Suprapubic skin (tissue), 4 donors: ENCODE results near the gene NPAS3. TPM values are rescaled to one million over a fixed set of nuclear protein-coding genes. Genes with fewer than 3 reads are reported as not detected.

Source experiments
- DNase-seq, 2 donors: peaks; one replicate each; pipeline ENCODE4 v3.0.0-alpha.2; 2019; ENCODE audit warnings: low spot score in 2 of 2
- H3K27ac ChIP-seq: fragments of 200-600 bp; sonication (generic); one replicate; pipeline ENCODE4 v1.5.1; 2019
- H3K27me3 ChIP-seq: fragments of 200-600 bp; sonication (generic); one replicate; pipeline ENCODE4 v1.5.1; 2019
- H3K36me3 ChIP-seq: fragments of 200-600 bp; sonication (generic); one replicate; pipeline ENCODE4 v1.5.1; 2019
- H3K4me1 ChIP-seq: fragments of 200-600 bp; sonication (generic); one replicate; pipeline ENCODE4 v1.5.1; 2019
- H3K4me3 ChIP-seq: fragments of 200-600 bp; sonication (generic); one replicate; pipeline ENCODE4 v1.5.1; 2019; ENCODE audit warnings: mild to moderate bottlenecking
- H3K9me3 ChIP-seq: fragments of 200-600 bp; sonication (generic); one replicate; pipeline ENCODE4 v1.5.1; 2019
- CTCF ChIP-seq, 2 donors: fragments of 200-600 bp in 1 of 2; fragments of 450-650 bp in 1 of 2; sonication (generic) in 1 of 2; IDR thresholded peaks; one replicate each; pipeline ENCODE4 v1.5.1; 2016 to 2019; ENCODE audit warnings: antibody characterized with exemption in 2 of 2, mild to moderate bottlenecking in 1 of 2, moderate library complexity in 1 of 2
- EP300 ChIP-seq: sonication (generic); formaldehyde crosslinking; IDR thresholded peaks from one replicate; pipeline ENCODE4 v1.6.1; 2017; ENCODE audit warnings: antibody characterized with exemption
- POLR2A ChIP-seq, 2 donors: fragments of 450-650 bp; IDR thresholded peaks; one replicate each; pipeline ENCODE4 v1.6.1; 2017; ENCODE audit warnings: antibody characterized with exemption in 2 of 2, mild to moderate bottlenecking in 2 of 2, moderate library complexity in 2 of 2
- POLR2AphosphoS5 ChIP-seq, 3 donors: sonication (generic); formaldehyde crosslinking; IDR thresholded peaks; one replicate each; pipeline ENCODE4 v1.6.1; 2017; ENCODE audit warnings: antibody characterized with exemption in 3 of 3
- WGBS: methylation state at CpG from one replicate; pipeline ENCODE4 v1.1.5; 2018; 5-methylcytosine and 5-hydroxymethylcytosine counted together
- total RNA-seq, 4 donors: library from RNA; depleted of rRNA; stranded (reverse); fragments of >200 nt; gene quantifications; one replicate each; pipeline ENCODE4 v1.1.0, GENCODE V29; 2016

Gene NPAS3
- under 1 TPM in 3 of 4 donors, not detected in 1; 0.17 to 0.45 (median 0.29) TPM for total RNA-seq

GRCh38 chr14:32938719-32939253 is at the start of gene NPAS3:
Gene NPAS3, plus strand, starts transcription at chr14:32938879.
- H3K36me3 ChIP-seq: no peaks in the 10 kb centered on the region
- H3K9me3 ChIP-seq: no peaks in the 10 kb centered on the region
- H3K4me3 ChIP-seq: peak within 1 kb of the TSS; percentile 64
- no CpG with 5 or more reads among the region's 92 CpGs for WGBS
- peaks cover 27% of the 10 kb centered on the region for H3K4me1 ChIP-seq
- H3K27ac ChIP-seq: peak within 1 kb of the TSS; percentile 87
- H3K27me3 ChIP-seq: peaks cover 30% of the 10 kb centered on the region
- no peak for TF ChIP-seq CTCF (IDR thresholded peaks at IDR 0.05)
- TF ChIP-seq POLR2AphosphoS5 (IDR thresholded peaks at IDR 0.05): no peak
- TF ChIP-seq EP300: no peak
- no peak for TF ChIP-seq POLR2A (IDR thresholded peaks at IDR 0.05)
- DNase-seq: no peak

- TF ChIP-seq EP300 (no peak), POLR2A (IDR thresholded peaks at IDR 0.05) (no peak), CTCF (IDR thresholded peaks at IDR 0.05) (no peak), POLR2AphosphoS5 (IDR thresholded peaks at IDR 0.05) (no peak)
- Histone ChIP-seq H3K4me3 (peak overlapping the region; percentile 46), H3K4me1 (no peaks in the 10 kb centered on the region), H3K9me3 (no peaks in the 10 kb centered on the region), H3K36me3 (no peaks in the 10 kb centered on the region), H3K27me3 (peaks cover 2% of the 10 kb centered on the region), H3K27ac (peak overlapping the region; percentile 61)
- DNase-seq: no peak
- 46% methylated on average over 10 of the region's 10 CpGs for WGBS
Observed at GRCh38 chr14:32896979-32897697, 41.5 kb upstream of the NPAS3 start.

- Histone ChIP-seq H3K4me1 (no peaks in the 10 kb centered on the region), H3K27ac (no peak overlapping the region), H3K36me3 (no peaks in the 10 kb centered on the region), H3K9me3 (no peaks in the 10 kb centered on the region), H3K27me3 (peaks cover 2% of the 10 kb centered on the region), H3K4me3 (peak overlapping the region; percentile 46)
- DNase-seq: no peak
- TF ChIP-seq EP300: no peak
- no peak for TF ChIP-seq POLR2AphosphoS5 (IDR thresholded peaks at IDR 0.05)
- no peak for TF ChIP-seq CTCF (IDR thresholded peaks at IDR 0.05)
- no peak for TF ChIP-seq POLR2A (IDR thresholded peaks at IDR 0.05)
- WGBS: 82% methylated on average over 7 of the region's 7 CpGs
Observed at GRCh38 chr14:32897698-32898064, 41.0 kb upstream of the NPAS3 start.

GRCh38 chr14:32898876-32899275 is 39.8 kb upstream of the NPAS3 start:
- no peak overlapping the region for H3K27ac ChIP-seq
- H3K9me3 ChIP-seq: no peaks in the 10 kb centered on the region
- WGBS: 89% methylated on average over 2 of the region's 2 CpGs
- no peaks in the 10 kb centered on the region for H3K36me3 ChIP-seq
- H3K27me3 ChIP-seq: peaks cover 2% of the 10 kb centered on the region
- no peak for DNase-seq
- TF ChIP-seq POLR2A (IDR thresholded peaks at IDR 0.05) (no peak), POLR2AphosphoS5 (IDR thresholded peaks at IDR 0.05) (no peak), EP300 (no peak), CTCF (IDR thresholded peaks at IDR 0.05) (no peak)
- no peaks in the 10 kb centered on the region for H3K4me1 ChIP-seq
- no peak overlapping the region for H3K4me3 ChIP-seq

- no peak for DNase-seq
- WGBS: 43% methylated on average over 3 of the region's 3 CpGs
- TF ChIP-seq POLR2A (IDR thresholded peaks at IDR 0.05): no peak
- TF ChIP-seq EP300: no peak
- TF ChIP-seq CTCF (IDR thresholded peaks at IDR 0.05): no peak
- TF ChIP-seq POLR2AphosphoS5 (IDR thresholded peaks at IDR 0.05): no peak
- Histone ChIP-seq H3K4me1 (no peaks in the 10 kb centered on the region), H3K9me3 (no peaks in the 10 kb centered on the region), H3K36me3 (no peaks in the 10 kb centered on the region), H3K27me3 (peaks cover 2% of the 10 kb centered on the region), H3K27ac (no peak overlapping the region), H3K4me3 (no peak overlapping the region)
Observed at GRCh38 chr14:32900547-32900946, 38.1 kb upstream of the NPAS3 start.
